Type B pancreatic cell (in vitro differentiated cells): Measurements from ENCODE around the gene CCDC57. TPM values are rescaled to one million over a fixed set of nuclear protein-coding genes. Genes with fewer than 3 reads are reported as not detected.

Source experiments
- DNase-seq: peaks from one replicate; pipeline ENCODE4 v3.0.0; 2021; ENCODE audit warnings: mixed read lengths; ENCODE audit not compliant: unreplicated experiment; ENCODE audit errors: extremely low spot score
- H3K27ac Mint-ChIP-seq: 2 replicates; pipeline ENCODE4 v1.8.0; 2021; ENCODE audit warnings: mild to moderate bottlenecking, mixed read lengths
- H3K27me3 Mint-ChIP-seq: 2 replicates; pipeline ENCODE4 v1.8.0; 2021; ENCODE audit warnings: mixed read lengths
- H3K36me3 Mint-ChIP-seq: 2 replicates; pipeline ENCODE4 v1.8.0; 2021; ENCODE audit warnings: mixed read lengths
- H3K4me1 Mint-ChIP-seq: one replicate; pipeline ENCODE4 v1.8.0; 2021; ENCODE audit warnings: mixed read lengths; ENCODE audit not compliant: unreplicated experiment
- H3K4me3 Mint-ChIP-seq: 2 replicates; pipeline ENCODE4 v1.8.0; 2021; ENCODE audit warnings: mild to moderate bottlenecking, mixed read lengths
- H3K9me3 Mint-ChIP-seq: 2 replicates; pipeline ENCODE4 v1.8.0; 2021; ENCODE audit warnings: mixed read lengths
- CTCF ChIP-seq: fragments of 200-600 bp; sonication (generic); conservative IDR thresholded peaks from 2 replicates; pipeline ENCODE4 v1.5.0; 2021; ENCODE audit warnings: antibody characterized with exemption, mild to moderate bottlenecking
- total RNA-seq: library from RNA; stranded (reverse); gene quantifications from 2 replicates; pipeline ENCODE4 v1.2.1, GENCODE V29; 2021; ENCODE audit warnings: low replicate concordance

CCDC57 gene
- total RNA-seq, 1 donor from 2014 or later, result 58.7 TPM

GRCh38 chr17:82108496-82108945 lies 104.1 kb downstream of the CCDC57 start:
- TF ChIP-seq CTCF, result no peak
- H3K9me3 Mint-ChIP-seq, result no peaks in the 10 kb centered on the region
- peaks cover 29% of the 10 kb centered on the region for H3K4me1 Mint-ChIP-seq
- H3K27ac Mint-ChIP-seq, result peak overlapping the region; percentile 84
- peak overlapping the region; percentile 15 for H3K4me3 Mint-ChIP-seq
- no peaks in the 10 kb centered on the region for H3K27me3 Mint-ChIP-seq
- DNase-seq, result no peak
- H3K36me3 Mint-ChIP-seq, result peaks cover 7% of the 10 kb centered on the region

GRCh38 chr17:82108038-82108437 lies 104.6 kb downstream of the CCDC57 start:
- Mint-ChIP-seq H3K4me1 (peaks cover 29% of the 10 kb centered on the region), H3K4me3 (no peak overlapping the region), H3K27ac (peak overlapping the region; percentile 84)

GRCh38 chr17:82107341-82107860 lies 105.2 kb downstream of the CCDC57 start:
- no peak overlapping the region for H3K4me3 Mint-ChIP-seq
- no peaks in the 10 kb centered on the region for H3K9me3 Mint-ChIP-seq
- H3K36me3 Mint-ChIP-seq, result peaks cover 7% of the 10 kb centered on the region
- DNase-seq, result no peak
- no peaks in the 10 kb centered on the region for H3K27me3 Mint-ChIP-seq
- no peak overlapping the region for H3K27ac Mint-ChIP-seq
- TF ChIP-seq CTCF, result peak; percentile 52
- H3K4me1 Mint-ChIP-seq, result peaks cover 29% of the 10 kb centered on the region

More at GRCh38 chr17:82108038-82108437, 104.6 kb downstream of the CCDC57 start:
- no peaks in the 10 kb centered on the region for H3K27me3 Mint-ChIP-seq
- no peaks in the 10 kb centered on the region for H3K9me3 Mint-ChIP-seq
- H3K36me3 Mint-ChIP-seq, result peaks cover 7% of the 10 kb centered on the region
- no peak for TF ChIP-seq CTCF
- DNase-seq, result no peak

GRCh38 chr17:82106688-82107305 lies 105.8 kb downstream of the CCDC57 start:
- peaks cover 7% of the 10 kb centered on the region for H3K36me3 Mint-ChIP-seq
- H3K9me3 Mint-ChIP-seq, result no peaks in the 10 kb centered on the region
- no peaks in the 10 kb centered on the region for H3K27me3 Mint-ChIP-seq
- no peak for DNase-seq
- H3K4me3 Mint-ChIP-seq, result peak overlapping the region; percentile 69
- peaks cover 29% of the 10 kb centered on the region for H3K4me1 Mint-ChIP-seq
- no peak for TF ChIP-seq CTCF
- H3K27ac Mint-ChIP-seq, result peak overlapping the region; percentile 86

GRCh38 chr17:82105882-82106687 lies 106.6 kb downstream of the CCDC57 start:
- Mint-ChIP-seq H3K4me3 (peak overlapping the region; percentile 69), H3K27ac (peak overlapping the region; percentile 86), H3K4me1 (peaks cover 29% of the 10 kb centered on the region), H3K27me3 (no peaks in the 10 kb centered on the region), H3K9me3 (no peaks in the 10 kb centered on the region), H3K36me3 (peaks cover 7% of the 10 kb centered on the region)
- DNase-seq, result no peak
- peak; percentile 66 for TF ChIP-seq CTCF
